H1 (cell line): ENCODE measurements around the gene USH2A.

Experiments used
- CHD2 ChIP-seq: IDR thresholded peaks from 2 replicates; pipeline ENCODE4 v1.6.1; 2012; ENCODE audit warnings: low read length, improper control_type of control experiment
- EZH2 ChIP-seq: fragments of 200-600 bp; sonication (generic); IDR thresholded peaks from 2 replicates; pipeline ENCODE4 v1.7.1; 2012; ENCODE audit warnings: low read depth, mild to moderate bottlenecking, moderate library complexity, low read length, inconsistent platforms; ENCODE audit not compliant: severe bottlenecking
- HDAC6 ChIP-seq: IDR thresholded peaks from one replicate; pipeline ENCODE4 v1.7.1; 2012; ENCODE audit warnings: low read depth, mild to moderate bottlenecking, inconsistent platforms, low read length, moderate library complexity
- MAFK ChIP-seq: IDR thresholded peaks from 2 replicates; pipeline ENCODE4 v1.6.1; 2012; ENCODE audit warnings: low read depth, mild to moderate bottlenecking, improper control_type of control experiment, low read length
- POLR2A ChIP-seq, 2 experiments: IDR thresholded peaks; 1 replicate in 1 of 2; 2 replicates in 1 of 2; pipeline ENCODE4 v1.6.1; 2011; ENCODE audit warnings: low read depth in 2 of 2, low read length in 2 of 2, mild to moderate bottlenecking in 2 of 2; ENCODE audit errors: control extremely low read depth in 1 of 2
- POLR2AphosphoS5 ChIP-seq: IDR thresholded peaks from 2 replicates; pipeline ENCODE4 v1.6.1; 2011; ENCODE audit warnings: low read depth, low read length
- POU5F1 ChIP-seq: IDR thresholded peaks from 2 replicates; pipeline ENCODE4 v1.6.1; 2011; ENCODE audit warnings: low read depth, mild to moderate bottlenecking, low read length, moderate library complexity
- RFX5 ChIP-seq: IDR thresholded peaks from 2 replicates; pipeline ENCODE4 v1.6.1; 2011; ENCODE audit warnings: low read depth, low read length, improper control_type of control experiment, borderline replicate concordance
- SUZ12 ChIP-seq: fragments of 200-600 bp; sonication (generic); IDR thresholded peaks from 2 replicates; pipeline ENCODE4 v1.6.1; 2012; ENCODE audit warnings: mild to moderate bottlenecking, inconsistent platforms, low read length, moderate library complexity, mixed read lengths
- TF ChIP-seq, protein P1 (sequence below): IDR thresholded peaks from 2 replicates; pipeline ENCODE4 v1.6.1; 2012; ENCODE audit warnings: low read length, inconsistent platforms
- TF ChIP-seq, protein P2 (sequence below), 3 experiments: IDR thresholded peaks; 1 replicate in 2 of 3; 2 replicates in 1 of 3; pipeline versions ENCODE4 v1.5.1 to v1.6.1; 2011; ENCODE audit warnings: low read length in 3 of 3, mild to moderate bottlenecking in 3 of 3, inconsistent platforms in 2 of 3, low read depth in 1 of 3, moderate library complexity in 1 of 3; ENCODE audit not compliant: insufficient read depth in 1 of 3; ENCODE audit errors: control extremely low read depth in 1 of 3
- TF ChIP-seq, protein P3 (sequence below): IDR thresholded peaks from 2 replicates; pipeline ENCODE4 v1.6.1; 2011; ENCODE audit warnings: low read length, improper control_type of control experiment
- TF ChIP-seq, protein P4 (sequence below): IDR thresholded peaks from 2 replicates; pipeline ENCODE4 v1.6.1; 2011; ENCODE audit warnings: low read depth, mild to moderate bottlenecking, low read length; ENCODE audit not compliant: insufficient read depth

DNA sequence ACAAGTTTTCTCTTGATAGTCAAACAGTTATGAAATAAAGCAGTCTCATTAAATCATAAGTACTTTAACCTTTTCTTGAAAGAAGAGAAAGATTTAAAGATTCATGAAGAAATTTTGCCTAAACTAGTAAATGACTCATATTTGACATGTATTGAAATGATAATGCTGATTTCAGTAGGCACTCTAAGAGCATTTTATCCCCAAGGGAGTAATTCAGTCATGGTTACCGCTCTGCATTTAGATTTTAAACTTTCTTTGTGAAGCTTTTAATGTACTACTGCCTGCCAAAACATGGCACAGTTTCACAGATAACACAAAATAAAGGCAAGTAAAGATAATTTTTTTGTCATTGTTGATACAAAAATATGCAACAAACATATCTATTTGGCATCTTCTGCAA is 6.8 kb downstream of the USH2A start:
- TF ChIP-seq POLR2AphosphoS5 (no peak), RFX5 (no peak), CHD2 (no peak), HDAC6 (no peak), MAFK (no peak), EZH2 (no peak), POU5F1 (no peak), SUZ12 (no peak), POLR2A (IDR thresholded peaks at IDR 0.05; ENCODE audit: control extremely low read depth in 1 of 2, low read depth in 2 of 2, low read length in 2 of 2) (no peak)
- TF ChIP-seq, protein P1, sequence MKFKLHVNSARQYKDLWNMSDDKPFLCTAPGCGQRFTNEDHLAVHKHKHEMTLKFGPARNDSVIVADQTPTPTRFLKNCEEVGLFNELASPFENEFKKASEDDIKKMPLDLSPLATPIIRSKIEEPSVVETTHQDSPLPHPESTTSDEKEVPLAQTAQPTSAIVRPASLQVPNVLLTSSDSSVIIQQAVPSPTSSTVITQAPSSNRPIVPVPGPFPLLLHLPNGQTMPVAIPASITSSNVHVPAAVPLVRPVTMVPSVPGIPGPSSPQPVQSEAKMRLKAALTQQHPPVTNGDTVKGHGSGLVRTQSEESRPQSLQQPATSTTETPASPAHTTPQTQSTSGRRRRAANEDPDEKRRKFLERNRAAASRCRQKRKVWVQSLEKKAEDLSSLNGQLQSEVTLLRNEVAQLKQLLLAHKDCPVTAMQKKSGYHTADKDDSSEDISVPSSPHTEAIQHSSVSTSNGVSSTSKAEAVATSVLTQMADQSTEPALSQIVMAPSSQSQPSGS = no peak
- TF ChIP-seq, protein P2, sequence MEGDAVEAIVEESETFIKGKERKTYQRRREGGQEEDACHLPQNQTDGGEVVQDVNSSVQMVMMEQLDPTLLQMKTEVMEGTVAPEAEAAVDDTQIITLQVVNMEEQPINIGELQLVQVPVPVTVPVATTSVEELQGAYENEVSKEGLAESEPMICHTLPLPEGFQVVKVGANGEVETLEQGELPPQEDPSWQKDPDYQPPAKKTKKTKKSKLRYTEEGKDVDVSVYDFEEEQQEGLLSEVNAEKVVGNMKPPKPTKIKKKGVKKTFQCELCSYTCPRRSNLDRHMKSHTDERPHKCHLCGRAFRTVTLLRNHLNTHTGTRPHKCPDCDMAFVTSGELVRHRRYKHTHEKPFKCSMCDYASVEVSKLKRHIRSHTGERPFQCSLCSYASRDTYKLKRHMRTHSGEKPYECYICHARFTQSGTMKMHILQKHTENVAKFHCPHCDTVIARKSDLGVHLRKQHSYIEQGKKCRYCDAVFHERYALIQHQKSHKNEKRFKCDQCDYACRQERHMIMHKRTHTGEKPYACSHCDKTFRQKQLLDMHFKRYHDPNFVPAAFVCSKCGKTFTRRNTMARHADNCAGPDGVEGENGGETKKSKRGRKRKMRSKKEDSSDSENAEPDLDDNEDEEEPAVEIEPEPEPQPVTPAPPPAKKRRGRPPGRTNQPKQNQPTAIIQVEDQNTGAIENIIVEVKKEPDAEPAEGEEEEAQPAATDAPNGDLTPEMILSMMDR (IDR thresholded peaks at IDR 0.05; ENCODE audit: control extremely low read depth in 1 of 3, insufficient read depth in 1 of 3, low read depth in 1 of 3, low read length in 3 of 3) = no peak
- TF ChIP-seq, protein P3, sequence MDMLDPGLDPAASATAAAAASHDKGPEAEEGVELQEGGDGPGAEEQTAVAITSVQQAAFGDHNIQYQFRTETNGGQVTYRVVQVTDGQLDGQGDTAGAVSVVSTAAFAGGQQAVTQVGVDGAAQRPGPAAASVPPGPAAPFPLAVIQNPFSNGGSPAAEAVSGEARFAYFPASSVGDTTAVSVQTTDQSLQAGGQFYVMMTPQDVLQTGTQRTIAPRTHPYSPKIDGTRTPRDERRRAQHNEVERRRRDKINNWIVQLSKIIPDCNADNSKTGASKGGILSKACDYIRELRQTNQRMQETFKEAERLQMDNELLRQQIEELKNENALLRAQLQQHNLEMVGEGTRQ = no peak
- TF ChIP-seq, protein P4, sequence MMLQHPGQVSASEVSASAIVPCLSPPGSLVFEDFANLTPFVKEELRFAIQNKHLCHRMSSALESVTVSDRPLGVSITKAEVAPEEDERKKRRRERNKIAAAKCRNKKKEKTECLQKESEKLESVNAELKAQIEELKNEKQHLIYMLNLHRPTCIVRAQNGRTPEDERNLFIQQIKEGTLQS = no peak
